OCI-LY7 (cell line): ENCODE data around the gene FMNL2. TPM values are rescaled to one million over a fixed set of nuclear protein-coding genes. Genes with fewer than 3 reads are reported as not detected.

ENCODE experiments used
- BruUV-seq: library from RNA; stranded (reverse); fragments of 400-500 nt; replicated peaks from 2 replicates; lab custom pipeline; 2021; lab: Mats Ljungman, UMichigan
- CTCF ChIA-PET: fragments of 300-600 bp; sonication (Branson Sonifier 250); formaldehyde crosslinking; loops from one replicate; lab custom pipeline; 2022; ENCODE audit warnings: antibody characterized with exemption; ENCODE audit not compliant: unreplicated experiment; lab: Charles Lee
- POLR2A ChIA-PET: fragments of 300-600 bp; sonication (Branson Sonifier 250); formaldehyde crosslinking; loops from one replicate; lab custom pipeline; 2022; ENCODE audit warnings: antibody characterized with exemption; lab: Charles Lee
- DNase-seq: peaks from one replicate; pipeline ENCODE4 v3.0.0-alpha.2; 2015; ENCODE audit warnings: low spot score
- H2AFZ ChIP-seq: fragments of 200-600 bp; sonication (generic), shearing (Covaris generic); 2 replicates; pipeline ENCODE4 v1.6.1; 2014; ENCODE audit warnings: mild to moderate bottlenecking, antibody characterized with exemption, low read length, moderate library complexity
- H3K27ac ChIP-seq: fragments of 200-600 bp; sonication (generic); 2 replicates; pipeline ENCODE4 v1.5.1; 2014; ENCODE audit warnings: mixed run types, low read depth, mild to moderate bottlenecking, moderate library complexity, low read length, inconsistent platforms; ENCODE audit not compliant: poor library complexity, severe bottlenecking
- H3K36me3 ChIP-seq: fragments of 200-600 bp; sonication (generic); 2 replicates; pipeline ENCODE4 v1.6.1; 2014; ENCODE audit warnings: mild to moderate bottlenecking, antibody characterized with exemption, low read length, moderate library complexity, mixed read lengths; ENCODE audit not compliant: insufficient read depth
- H3K4me1 ChIP-seq: fragments of 200-600 bp; sonication (generic); 2 replicates; pipeline ENCODE4 v1.5.1; 2014; ENCODE audit warnings: mild to moderate bottlenecking, low read length; ENCODE audit not compliant: insufficient read depth, poor library complexity, severe bottlenecking
- H3K4me2 ChIP-seq: fragments of 200-600 bp; sonication (generic); 2 replicates; pipeline ENCODE4 v1.6.1; 2014; ENCODE audit warnings: mild to moderate bottlenecking, low read length
- H3K4me3 ChIP-seq: fragments of 200-600 bp; sonication (generic); 2 replicates; pipeline ENCODE4 v1.5.1; 2014; ENCODE audit warnings: mild to moderate bottlenecking, low read depth, low read length; ENCODE audit not compliant: poor library complexity, severe bottlenecking
- H3K79me2 ChIP-seq: fragments of 200-600 bp; sonication (generic); 2 replicates; pipeline ENCODE4 v1.6.1; 2016; ENCODE audit warnings: low read depth, mild to moderate bottlenecking, low read length, moderate library complexity, mixed read lengths; ENCODE audit not compliant: insufficient read depth
- H3K9me2 ChIP-seq: fragments of 200-600 bp; sonication (generic); 2 replicates; pipeline ENCODE4 v1.6.1; 2016; ENCODE audit warnings: mild to moderate bottlenecking, low read length, mixed read lengths; ENCODE audit not compliant: insufficient read depth
- H3K9me3 ChIP-seq: fragments of 200-600 bp; sonication (generic); 2 replicates; pipeline ENCODE4 v1.6.1; 2014; ENCODE audit warnings: mild to moderate bottlenecking, mixed run types, low read length, mixed read lengths
- H4K20me1 ChIP-seq: fragments of 200-600 bp; sonication (generic); 2 replicates; pipeline ENCODE4 v1.6.1; 2014; ENCODE audit warnings: mild to moderate bottlenecking, antibody characterized with exemption, low read length, moderate library complexity, mixed read lengths; ENCODE audit not compliant: insufficient read depth
- CTCF ChIP-seq: fragments of 200-600 bp; sonication (generic); conservative IDR thresholded peaks from 2 replicates; pipeline ENCODE4 v1.5.1; 2014; ENCODE audit warnings: mild to moderate bottlenecking, antibody characterized with exemption, low read length, moderate library complexity, mixed read lengths
- EZH2phosphoT487 ChIP-seq: fragments of 200-600 bp; sonication (generic); IDR thresholded peaks from 2 replicates; pipeline ENCODE4 v1.6.1; 2018; ENCODE audit warnings: low read depth, borderline replicate concordance, mild to moderate bottlenecking, mixed run types, antibody characterized with exemption, low read length, moderate library complexity, mixed read lengths
- intact Hi-C: fragments of 100-400 bp; cut with micrococcal nuclease; formaldehyde crosslinking; loops from one replicate; pipeline ENCODE4 v1.10.0; 2022; ENCODE audit not compliant: unreplicated experiment
- total RNA-seq, 2 experiments: library from RNA; depleted of rRNA in 1 of 2; stranded (reverse); fragments of >200 nt in 1 of 2; shearing (Covaris generic) in 1 of 2; gene quantifications; 2 replicates each; pipeline ENCODE4 v1.2.3, GENCODE V29; 2014 to 2022

The FMNL2 gene
- total RNA-seq, 2 experiments from 2014 or later: 0.03 to 0.21 TPM

GRCh38 chr2:152304836-152305235 is 30.1 kb upstream of the FMNL2 start:
- BruUV-seq: no TSS peak
- no peak for DNase-seq
- no peak overlapping the region for H3K4me2 ChIP-seq
- no peaks in the 10 kb centered on the region for H4K20me1 ChIP-seq
- H3K4me3 ChIP-seq: no peak overlapping the region
- intact Hi-C loops: no loop called here
- TF ChIP-seq EZH2phosphoT487: no peak
- TF ChIP-seq CTCF: no peak
- ChIA-PET POLR2A (interaction anchor here (0.6 kb wide), 1 partner anchor 75 kb away, joined by 4 read pairs; no protein-coding TSS in a partner anchor), CTCF (no interaction called here)
- no peaks in the 10 kb centered on the region for H3K9me2 ChIP-seq
- H3K9me3 ChIP-seq: no peaks in the 10 kb centered on the region
- H3K79me2 ChIP-seq: no peaks in the 10 kb centered on the region
- no peak overlapping the region for H2AFZ ChIP-seq
- no peaks in the 10 kb centered on the region for H3K4me1 ChIP-seq
- H3K27ac ChIP-seq: no peak overlapping the region
- H3K36me3 ChIP-seq: no peaks in the 10 kb centered on the region

GRCh38 chr2:152307863-152308262 is 27.1 kb upstream of the FMNL2 start:
- CTCF ChIA-PET: no interaction called here
- TF ChIP-seq CTCF (0 out of 2 replicates have a peak, but pooled peaks have one; percentile 5), EZH2phosphoT487 (no peak)

GRCh38 chr2:152309352-152310214 is 25.4 kb upstream of the FMNL2 start:
- no peak overlapping the region for H2AFZ ChIP-seq
- no peaks in the 10 kb centered on the region for H4K20me1 ChIP-seq
- H3K9me2 ChIP-seq: no peaks in the 10 kb centered on the region
- no peaks in the 10 kb centered on the region for H3K4me1 ChIP-seq
- no peaks in the 10 kb centered on the region for H3K79me2 ChIP-seq
- no peaks in the 10 kb centered on the region for H3K9me3 ChIP-seq
- intact Hi-C loops: no loop called here
- H3K4me3 ChIP-seq: no peak overlapping the region
- no TSS peak for BruUV-seq
- ChIA-PET POLR2A (interaction anchor here (0.7 kb wide), 2 partner anchors 94 to 172 kb away, joined by 3 read pairs; no protein-coding TSS in a partner anchor), CTCF (no interaction called here)
- H3K36me3 ChIP-seq: no peaks in the 10 kb centered on the region
- no peak for TF ChIP-seq EZH2phosphoT487
- TF ChIP-seq CTCF: no peak
- no peak for DNase-seq
- H3K4me2 ChIP-seq: no peak overlapping the region
- H3K27ac ChIP-seq: no peak overlapping the region

More at GRCh38 chr2:152307863-152308262, 27.1 kb upstream of the FMNL2 start:
- no peak overlapping the region for H3K4me2 ChIP-seq
- no peaks in the 10 kb centered on the region for H3K36me3 ChIP-seq
- no peak overlapping the region for H3K4me3 ChIP-seq
- no peaks in the 10 kb centered on the region for H3K79me2 ChIP-seq
- no TSS peak for BruUV-seq
- POLR2A ChIA-PET: no interaction called here
- no peak overlapping the region for H2AFZ ChIP-seq
- H4K20me1 ChIP-seq: no peaks in the 10 kb centered on the region
- intact Hi-C loops: no loop called here
- no peak overlapping the region for H3K27ac ChIP-seq
- H3K9me3 ChIP-seq: no peaks in the 10 kb centered on the region
- no peaks in the 10 kb centered on the region for H3K9me2 ChIP-seq
- no peak for DNase-seq
- H3K4me1 ChIP-seq: no peaks in the 10 kb centered on the region
